ENCODE results near the gene NPRL2. TPM values are rescaled to one million over a fixed set of nuclear protein-coding genes. Genes with fewer than 3 reads are reported as not detected.

The NPRL2 gene
- total and polyA plus RNA-seq, 2 of the 13 experiments (the other 11 are each of a cell fraction or from before 2014, with no cell fraction given): 30.6 to 51.4 TPM

DNA sequence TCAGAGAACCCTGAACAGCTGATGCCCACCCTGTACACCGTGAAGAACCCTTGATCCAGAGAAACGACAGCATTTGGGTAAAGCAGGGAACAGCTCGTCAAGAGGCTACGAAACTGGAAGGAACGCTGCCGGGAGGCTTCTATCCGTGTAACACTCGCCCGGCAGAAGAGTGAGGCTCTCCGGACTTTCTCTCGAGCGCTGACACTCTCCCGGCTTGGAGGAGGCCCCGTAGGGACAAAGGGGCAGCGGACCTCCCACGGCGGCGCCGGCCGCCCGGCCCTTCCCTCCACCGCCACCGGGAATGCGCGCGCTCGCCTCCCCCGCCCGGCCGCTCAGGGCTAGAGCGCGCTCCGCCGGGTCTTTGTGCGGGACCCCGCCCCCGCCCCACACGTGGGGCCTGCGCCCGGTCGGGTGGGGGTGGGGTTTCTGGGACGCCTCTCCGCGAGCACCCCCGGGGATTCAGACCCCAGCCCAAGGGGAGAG lies 29.7 kb downstream of the NPRL2 start (continued):
- no peak for TF ChIP-seq ZNF503 (CRISPR knock-in tag; IDR thresholded peaks at IDR 0.05)
- TF ChIP-seq, protein P1, sequence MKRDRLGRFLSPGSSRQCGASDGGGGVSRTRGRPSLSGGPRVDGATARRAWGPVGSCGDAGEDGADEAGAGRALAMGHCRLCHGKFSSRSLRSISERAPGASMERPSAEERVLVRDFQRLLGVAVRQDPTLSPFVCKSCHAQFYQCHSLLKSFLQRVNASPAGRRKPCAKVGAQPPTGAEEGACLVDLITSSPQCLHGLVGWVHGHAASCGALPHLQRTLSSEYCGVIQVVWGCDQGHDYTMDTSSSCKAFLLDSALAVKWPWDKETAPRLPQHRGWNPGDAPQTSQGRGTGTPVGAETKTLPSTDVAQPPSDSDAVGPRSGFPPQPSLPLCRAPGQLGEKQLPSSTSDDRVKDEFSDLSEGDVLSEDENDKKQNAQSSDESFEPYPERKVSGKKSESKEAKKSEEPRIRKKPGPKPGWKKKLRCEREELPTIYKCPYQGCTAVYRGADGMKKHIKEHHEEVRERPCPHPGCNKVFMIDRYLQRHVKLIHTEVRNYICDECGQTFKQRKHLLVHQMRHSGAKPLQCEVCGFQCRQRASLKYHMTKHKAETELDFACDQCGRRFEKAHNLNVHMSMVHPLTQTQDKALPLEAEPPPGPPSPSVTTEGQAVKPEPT (CRISPR knock-in tag; IDR thresholded peaks at IDR 0.05; ENCODE audit: low read depth): 0 out of 2 replicates have a peak, but pooled peaks have one; percentile 51
- TF ChIP-seq MXD4 (CRISPR knock-in tag; IDR thresholded peaks at IDR 0.05): peak; percentile 89
- TF ChIP-seq ZNF788 (CRISPR knock-in tag; IDR thresholded peaks at IDR 0.05; ENCODE audit: borderline replicate concordance): 0 out of 2 replicates have a peak, but pooled peaks have one; percentile 38
- 0 out of 2 replicates have a peak, but pooled peaks have one; percentile 20 for TF ChIP-seq ZNF678 (CRISPR knock-in tag; IDR thresholded peaks at IDR 0.05)
- TF ChIP-seq SAFB2 (CRISPR knock-in tag; IDR thresholded peaks at IDR 0.05; ENCODE audit: borderline replicate concordance, low read depth): peak; percentile 42; the same call in 1 of the 2 replicates
- TF ChIP-seq, protein P2, sequence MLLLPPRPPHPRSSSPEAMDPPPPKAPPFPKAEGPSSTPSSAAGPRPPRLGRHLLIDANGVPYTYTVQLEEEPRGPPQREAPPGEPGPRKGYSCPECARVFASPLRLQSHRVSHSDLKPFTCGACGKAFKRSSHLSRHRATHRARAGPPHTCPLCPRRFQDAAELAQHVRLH (CRISPR knock-in tag; IDR thresholded peaks at IDR 0.05; ENCODE audit: borderline replicate concordance, low read depth): 0 out of 2 replicates have a peak, but pooled peaks have one; percentile 15
- no peak; the same call in 1 of the 2 replicates for TF ChIP-seq HIVEP1 (CRISPR knock-in tag; IDR thresholded peaks at IDR 0.05)
- TF ChIP-seq ZNF501 (CRISPR knock-in tag; IDR thresholded peaks at IDR 0.05): peak; percentile 21; the same call in 1 of the 2 replicates
- TF ChIP-seq, protein P3, sequence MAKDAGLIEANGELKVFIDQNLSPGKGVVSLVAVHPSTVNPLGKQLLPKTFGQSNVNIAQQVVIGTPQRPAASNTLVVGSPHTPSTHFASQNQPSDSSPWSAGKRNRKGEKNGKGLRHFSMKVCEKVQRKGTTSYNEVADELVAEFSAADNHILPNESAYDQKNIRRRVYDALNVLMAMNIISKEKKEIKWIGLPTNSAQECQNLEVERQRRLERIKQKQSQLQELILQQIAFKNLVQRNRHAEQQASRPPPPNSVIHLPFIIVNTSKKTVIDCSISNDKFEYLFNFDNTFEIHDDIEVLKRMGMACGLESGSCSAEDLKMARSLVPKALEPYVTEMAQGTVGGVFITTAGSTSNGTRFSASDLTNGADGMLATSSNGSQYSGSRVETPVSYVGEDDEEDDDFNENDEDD (CRISPR knock-in tag; IDR thresholded peaks at IDR 0.05; ENCODE audit: borderline replicate concordance): peak; percentile 21; the same call in 1 of the 2 replicates
- 0 out of 2 replicates have a peak, but pooled peaks have one; percentile 4 for TF ChIP-seq MLXIP (CRISPR knock-in tag; IDR thresholded peaks at IDR 0.05; ENCODE audit: borderline replicate concordance)
- TF ChIP-seq ZEB1 (IDR thresholded peaks at IDR 0.05; ENCODE audit: insufficient replicate concordance, low read depth): peak; percentile 16
- TF ChIP-seq, protein P4, sequence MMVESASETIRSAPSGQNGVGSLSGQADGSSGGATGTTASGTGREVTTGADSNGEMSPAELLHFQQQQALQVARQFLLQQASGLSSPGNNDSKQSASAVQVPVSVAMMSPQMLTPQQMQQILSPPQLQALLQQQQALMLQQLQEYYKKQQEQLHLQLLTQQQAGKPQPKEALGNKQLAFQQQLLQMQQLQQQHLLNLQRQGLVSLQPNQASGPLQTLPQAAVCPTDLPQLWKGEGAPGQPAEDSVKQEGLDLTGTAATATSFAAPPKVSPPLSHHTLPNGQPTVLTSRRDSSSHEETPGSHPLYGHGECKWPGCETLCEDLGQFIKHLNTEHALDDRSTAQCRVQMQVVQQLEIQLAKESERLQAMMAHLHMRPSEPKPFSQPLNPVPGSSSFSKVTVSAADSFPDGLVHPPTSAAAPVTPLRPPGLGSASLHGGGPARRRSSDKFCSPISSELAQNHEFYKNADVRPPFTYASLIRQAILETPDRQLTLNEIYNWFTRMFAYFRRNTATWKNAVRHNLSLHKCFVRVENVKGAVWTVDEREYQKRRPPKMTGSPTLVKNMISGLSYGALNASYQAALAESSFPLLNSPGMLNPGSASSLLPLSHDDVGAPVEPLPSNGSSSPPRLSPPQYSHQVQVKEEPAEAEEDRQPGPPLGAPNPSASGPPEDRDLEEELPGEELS (CRISPR knock-in tag; IDR thresholded peaks at IDR 0.05): no peak
- 0 out of 2 replicates have a peak, but pooled peaks have one; percentile 24 for TF ChIP-seq ZNF891 (CRISPR knock-in tag; IDR thresholded peaks at IDR 0.05)
- 0 out of 2 replicates have a peak, but pooled peaks have one; percentile 11 for TF ChIP-seq ZNF746 (CRISPR knock-in tag; IDR thresholded peaks at IDR 0.05)
- peak; percentile 58; the same call in 1 of the 2 replicates for TF ChIP-seq ZSCAN25 (CRISPR knock-in tag; IDR thresholded peaks at IDR 0.05)
- peak in 1 of 2 experiments; percentile 58; a peak in 1 of 4 replicates for TF ChIP-seq POLR2A (IDR thresholded peaks at IDR 0.05; ENCODE audit: insufficient read depth in 1 of 2, low read depth in 2 of 2, low read length in 2 of 2)
- 0 out of 2 replicates have a peak, but pooled peaks have one; percentile 24 for TF ChIP-seq SALL1 (CRISPR knock-in tag; IDR thresholded peaks at IDR 0.05)
- TF ChIP-seq TBX2 (CRISPR knock-in tag; IDR thresholded peaks at IDR 0.05; ENCODE audit: borderline replicate concordance): peak; percentile 9; the same call in 1 of the 2 replicates

Measured in HepG2 (cell line).